Astrocyte (in vitro differentiated cells and primary cell): Measurements from ENCODE around the gene CDHR2. TPM values are rescaled to one million over a fixed set of nuclear protein-coding genes. Genes with fewer than 3 reads are reported as not detected.

Source experiments
- DNase-seq: peaks from one replicate; pipeline ENCODE4 v3.0.0-alpha.2; 2010; ENCODE audit warnings: low read depth
- FAIRE-seq: peaks from 2 replicates; lab custom pipeline; 2011; peaks lifted over from hg19 to GRCh38; lab: Jason Lieb, UNC
- H2AFZ ChIP-seq: 2 replicates; pipeline ENCODE4 v1.6.0; 2012; ENCODE audit warnings: low read depth, low read length, inconsistent platforms
- H3K27ac ChIP-seq: 2 replicates; pipeline ENCODE4 v1.5.1; 2011; ENCODE audit warnings: low read depth, low read length, inconsistent platforms
- H3K27me3 ChIP-seq: 2 replicates; pipeline ENCODE4 v1.6.0; 2011; ENCODE audit warnings: low read length, inconsistent platforms; ENCODE audit not compliant: insufficient read depth
- H3K36me3 ChIP-seq: 2 replicates; pipeline ENCODE4 v1.5.1; 2011; ENCODE audit warnings: low read length, inconsistent platforms; ENCODE audit not compliant: insufficient read depth
- H3K4me1 ChIP-seq: 2 replicates; pipeline ENCODE4 v1.5.1; 2011; ENCODE audit warnings: low read length, inconsistent platforms; ENCODE audit not compliant: insufficient read depth
- H3K4me2 ChIP-seq: 2 replicates; pipeline ENCODE4 v1.6.0; 2012; ENCODE audit warnings: low read length, inconsistent platforms
- H3K4me3 ChIP-seq: 2 replicates; pipeline ENCODE4 v1.5.1; 2011; ENCODE audit warnings: low read depth, mild to moderate bottlenecking, low read length, inconsistent platforms; ENCODE audit not compliant: insufficient read depth
- H3K79me2 ChIP-seq: 2 replicates; pipeline ENCODE4 v1.6.0; 2012; ENCODE audit warnings: mild to moderate bottlenecking, low read length, inconsistent platforms; ENCODE audit not compliant: insufficient read depth
- H3K9ac ChIP-seq: 2 replicates; pipeline ENCODE4 v1.6.0; 2012; ENCODE audit warnings: mild to moderate bottlenecking, low read length, inconsistent platforms
- H3K9me3 ChIP-seq: 2 replicates; pipeline ENCODE4 v1.5.1; 2012; ENCODE audit warnings: low read depth, mild to moderate bottlenecking, low read length, inconsistent platforms; ENCODE audit not compliant: insufficient read depth
- H4K20me1 ChIP-seq: 2 replicates; pipeline ENCODE4 v1.6.0; 2012; ENCODE audit warnings: low read length, inconsistent platforms; ENCODE audit not compliant: insufficient read depth
- H3K27ac Mint-ChIP-seq: one replicate; pipeline ENCODE4 v1.8.0; 2021; ENCODE audit warnings: mild to moderate bottlenecking, mixed read lengths; ENCODE audit not compliant: unreplicated experiment
- H3K27me3 Mint-ChIP-seq: one replicate; pipeline ENCODE4 v1.8.0; 2021; ENCODE audit warnings: low read depth, mixed read lengths; ENCODE audit not compliant: unreplicated experiment
- H3K36me3 Mint-ChIP-seq: one replicate; pipeline ENCODE4 v1.8.0; 2021; ENCODE audit warnings: low read depth, mixed read lengths; ENCODE audit not compliant: unreplicated experiment
- H3K4me1 Mint-ChIP-seq: one replicate; pipeline ENCODE4 v1.8.0; 2021; ENCODE audit warnings: low read depth, mixed read lengths; ENCODE audit not compliant: unreplicated experiment
- H3K4me3 Mint-ChIP-seq: one replicate; pipeline ENCODE4 v1.8.0; 2021; ENCODE audit warnings: mild to moderate bottlenecking, moderate library complexity, mixed read lengths; ENCODE audit not compliant: unreplicated experiment
- H3K9me3 Mint-ChIP-seq: one replicate; pipeline ENCODE4 v1.8.0; 2021; ENCODE audit warnings: mild to moderate bottlenecking, mixed read lengths; ENCODE audit not compliant: unreplicated experiment
- EZH2 ChIP-seq: IDR thresholded peaks from 2 replicates; pipeline ENCODE4 v1.6.1; 2012; ENCODE audit warnings: mild to moderate bottlenecking, low read length, inconsistent platforms; ENCODE audit not compliant: insufficient read depth
- total RNA-seq: library from RNA; stranded (reverse); gene quantifications from 2 replicates; pipeline ENCODE4 v1.2.1, GENCODE V29; 2021
- TF ChIP-seq, protein P1 (sequence below): IDR thresholded peaks from 2 replicates; pipeline ENCODE4 v1.5.1; 2011; ENCODE audit warnings: low read depth, mild to moderate bottlenecking, inconsistent platforms, low read length, moderate library complexity; ENCODE audit not compliant: insufficient read depth

CDHR2 gene
- total RNA-seq, 1 donor from 2014 or later = 0.43 TPM

DNA sequence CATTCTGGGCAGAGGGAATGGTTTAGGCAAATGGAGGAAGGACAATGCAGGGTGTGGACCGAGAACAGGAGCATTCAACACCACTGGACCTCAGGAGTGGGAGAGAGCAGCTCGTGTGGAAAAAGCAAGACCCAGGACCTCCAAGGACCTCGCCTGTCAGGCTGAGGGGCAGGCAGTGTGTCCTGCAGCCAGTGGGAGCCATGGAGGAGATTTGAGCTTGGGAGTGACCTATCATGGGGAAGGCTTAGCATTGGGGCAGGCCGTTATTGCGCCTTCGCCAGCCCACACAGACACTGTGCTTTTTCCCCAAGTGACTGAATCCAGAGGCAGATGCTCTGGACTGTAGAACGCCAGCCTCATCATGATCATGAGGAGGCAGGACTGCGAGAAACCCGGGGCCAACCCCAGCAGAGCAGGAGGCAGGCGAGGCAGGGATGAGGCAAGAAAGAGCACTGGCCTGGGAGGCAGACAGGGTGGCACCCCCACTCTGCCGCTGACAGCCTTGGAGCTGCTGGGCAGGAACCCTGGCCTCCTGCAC lies 3.3 kb downstream of the CDHR2 start:
- H3K4me1 Mint-ChIP-seq = no peaks in the 10 kb centered on the region
- H3K9me3 Mint-ChIP-seq = no peaks in the 10 kb centered on the region
- no peak for DNase-seq
- TF ChIP-seq, protein P1, sequence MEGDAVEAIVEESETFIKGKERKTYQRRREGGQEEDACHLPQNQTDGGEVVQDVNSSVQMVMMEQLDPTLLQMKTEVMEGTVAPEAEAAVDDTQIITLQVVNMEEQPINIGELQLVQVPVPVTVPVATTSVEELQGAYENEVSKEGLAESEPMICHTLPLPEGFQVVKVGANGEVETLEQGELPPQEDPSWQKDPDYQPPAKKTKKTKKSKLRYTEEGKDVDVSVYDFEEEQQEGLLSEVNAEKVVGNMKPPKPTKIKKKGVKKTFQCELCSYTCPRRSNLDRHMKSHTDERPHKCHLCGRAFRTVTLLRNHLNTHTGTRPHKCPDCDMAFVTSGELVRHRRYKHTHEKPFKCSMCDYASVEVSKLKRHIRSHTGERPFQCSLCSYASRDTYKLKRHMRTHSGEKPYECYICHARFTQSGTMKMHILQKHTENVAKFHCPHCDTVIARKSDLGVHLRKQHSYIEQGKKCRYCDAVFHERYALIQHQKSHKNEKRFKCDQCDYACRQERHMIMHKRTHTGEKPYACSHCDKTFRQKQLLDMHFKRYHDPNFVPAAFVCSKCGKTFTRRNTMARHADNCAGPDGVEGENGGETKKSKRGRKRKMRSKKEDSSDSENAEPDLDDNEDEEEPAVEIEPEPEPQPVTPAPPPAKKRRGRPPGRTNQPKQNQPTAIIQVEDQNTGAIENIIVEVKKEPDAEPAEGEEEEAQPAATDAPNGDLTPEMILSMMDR = no peak
- no peak for TF ChIP-seq EZH2
- no peak overlapping the region for H3K4me3 Mint-ChIP-seq
- H3K36me3 Mint-ChIP-seq = no peaks in the 10 kb centered on the region
- no peaks in the 10 kb centered on the region for H3K9me3 ChIP-seq
- no peak for FAIRE-seq
- H3K79me2 ChIP-seq = no peaks in the 10 kb centered on the region
- no peak overlapping the region for H3K9ac ChIP-seq
- no peak overlapping the region for H3K4me2 ChIP-seq
- H3K27me3 Mint-ChIP-seq = peaks cover 29% of the 10 kb centered on the region
- no peaks in the 10 kb centered on the region for H3K4me1 ChIP-seq
- H3K27ac Mint-ChIP-seq = no peak overlapping the region
- H3K27ac ChIP-seq = no peak overlapping the region
- H3K36me3 ChIP-seq = no peaks in the 10 kb centered on the region
- H4K20me1 ChIP-seq = no peaks in the 10 kb centered on the region
- no peak overlapping the region for H3K4me3 ChIP-seq
- H3K27me3 ChIP-seq = peaks cover 3% of the 10 kb centered on the region
- no peak overlapping the region for H2AFZ ChIP-seq

DNA sequence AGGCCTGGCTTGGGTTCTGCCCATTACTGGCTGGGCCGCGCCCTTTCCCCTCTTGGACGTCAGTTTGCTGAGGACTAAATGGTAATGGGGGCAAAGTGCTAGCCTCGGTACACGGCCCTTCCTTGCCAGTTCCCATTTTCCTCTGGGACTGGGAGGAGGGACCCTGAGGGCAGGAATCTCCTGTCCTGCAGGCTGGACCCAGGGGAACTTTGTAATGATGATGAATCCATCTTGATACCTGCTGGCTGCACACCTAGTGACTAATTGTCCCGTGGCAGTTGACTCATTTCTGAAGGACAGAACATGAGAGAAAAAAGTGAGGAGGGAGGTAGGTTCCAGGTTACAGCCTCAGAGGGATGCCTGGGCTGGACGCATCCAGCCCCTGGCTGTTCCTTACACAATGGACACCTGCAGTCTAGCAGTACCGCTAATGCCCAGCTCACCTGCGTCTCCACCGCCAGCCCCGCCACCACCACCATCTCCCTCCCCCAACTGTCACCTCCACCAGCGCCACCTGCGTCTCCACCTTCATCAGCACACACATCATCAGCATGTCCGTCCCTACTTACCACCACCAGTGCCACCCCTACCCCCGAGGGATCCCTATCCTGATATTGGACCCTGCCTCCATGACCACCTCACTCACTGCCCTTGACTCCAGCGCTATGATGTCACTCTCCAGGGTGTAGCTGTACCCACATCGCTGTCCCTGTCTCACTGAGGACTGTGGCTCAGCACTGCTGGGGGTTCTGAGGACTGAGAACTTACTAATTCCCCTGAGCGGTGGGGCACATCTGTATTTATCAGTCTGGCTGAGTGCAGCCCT lies 4.3 kb downstream of the CDHR2 start:
- no peak overlapping the region for H3K9ac ChIP-seq
- H3K27ac ChIP-seq = no peak overlapping the region
- H3K4me1 ChIP-seq = no peaks in the 10 kb centered on the region
- Mint-ChIP-seq H3K27me3 (peaks cover 28% of the 10 kb centered on the region), H3K4me1 (no peaks in the 10 kb centered on the region), H3K9me3 (no peaks in the 10 kb centered on the region), H3K27ac (no peak overlapping the region), H3K36me3 (no peaks in the 10 kb centered on the region), H3K4me3 (no peak overlapping the region)
- DNase-seq (no peak), FAIRE-seq (no peak)
- no peaks in the 10 kb centered on the region for H3K79me2 ChIP-seq
- H3K27me3 ChIP-seq = peaks cover 3% of the 10 kb centered on the region
- no peaks in the 10 kb centered on the region for H3K9me3 ChIP-seq
- no peak overlapping the region for H3K4me2 ChIP-seq
- TF ChIP-seq EZH2 = no peak
- TF ChIP-seq, protein P1 = no peak
- H2AFZ ChIP-seq = no peak overlapping the region
- no peaks in the 10 kb centered on the region for H3K36me3 ChIP-seq
- H3K4me3 ChIP-seq = no peak overlapping the region
- no peaks in the 10 kb centered on the region for H4K20me1 ChIP-seq

- H3K4me3 ChIP-seq = no peak overlapping the region
- H3K27me3 ChIP-seq = peaks cover 3% of the 10 kb centered on the region
- no peak overlapping the region for H3K4me2 ChIP-seq
- TF ChIP-seq, protein P1 = no peak
- no peak for TF ChIP-seq EZH2
- no peak overlapping the region for H2AFZ ChIP-seq
- H3K79me2 ChIP-seq = no peaks in the 10 kb centered on the region
- FAIRE-seq (no peak), DNase-seq (no peak)
- no peak overlapping the region for H3K27ac Mint-ChIP-seq
- no peaks in the 10 kb centered on the region for H3K4me1 ChIP-seq
- H3K27me3 Mint-ChIP-seq = peaks cover 16% of the 10 kb centered on the region
- no peaks in the 10 kb centered on the region for H3K36me3 ChIP-seq
- peaks cover 7% of the 10 kb centered on the region for H3K9me3 Mint-ChIP-seq
- no peaks in the 10 kb centered on the region for H3K9me3 ChIP-seq
- no peak overlapping the region for H3K9ac ChIP-seq
- no peak overlapping the region for H3K4me3 Mint-ChIP-seq
- peaks cover 3% of the 10 kb centered on the region for H3K4me1 Mint-ChIP-seq
- H4K20me1 ChIP-seq = no peaks in the 10 kb centered on the region
- H3K36me3 Mint-ChIP-seq = no peaks in the 10 kb centered on the region
- no peak overlapping the region for H3K27ac ChIP-seq
Measured at GRCh38 chr5:176557846-176558245, 8.7 kb downstream of the CDHR2 start.
